ENCODE data around the gene CPA5. TPM values are rescaled to one million over a fixed set of nuclear protein-coding genes. Genes with fewer than 3 reads are reported as not detected.

The CPA5 gene
- total and polyA plus RNA-seq, 2 donors (not counting 3 experiments of a cell fraction or from before 2014, with no cell fraction given), result not detected

GRCh38 chr7:130303127-130303526 is 41.5 kb upstream of the CPA5 start:
- Histone ChIP-seq H3K4me2 (ENCODE audit: insufficient read depth, low read length) (no peak overlapping the region), H3K4me3 (replicated peaks in 1 of 3; ENCODE audit: insufficient read depth in 1 of 3, low read depth in 1 of 3, low read length in 3 of 3) (no peak overlapping the region), H2AFZ (ENCODE audit: low read depth, low read length) (no peak overlapping the region), H3K79me2 (ENCODE audit: control insufficient read depth, insufficient read depth, low read length) (no peaks in the 10 kb centered on the region), H3K27ac (ENCODE audit: insufficient read depth, low read depth, low read length) (no peak overlapping the region), H3K9ac (replicated peaks; ENCODE audit: extremely low read depth, insufficient read depth, low read length) (no peak overlapping the region), H3K27me3 (ENCODE audit: control insufficient read depth in 2 of 2, insufficient read depth in 2 of 2, low read length in 2 of 2) (peaks cover 0 to 3% of the 10 kb centered on the region in 2 experiments), H3K9me3 (replicated peaks; ENCODE audit: control insufficient read depth, insufficient read depth, low read length) (no peaks in the 10 kb centered on the region), H3K36me3 (ENCODE audit: control insufficient read depth in 2 of 2, extremely low read depth in 1 of 2, insufficient read depth in 2 of 2, low read length in 2 of 2) (no peaks in the 10 kb centered on the region), H4K20me1 (replicated peaks; ENCODE audit: control insufficient read depth, extremely low read depth, insufficient read depth, low read length) (no peaks in the 10 kb centered on the region), H3K9me1 (replicated peaks; ENCODE audit: control insufficient read depth, extremely low read depth, insufficient read depth, low read length) (no peaks in the 10 kb centered on the region), H3K4me1 (ENCODE audit: control insufficient read depth, extremely low read depth, insufficient read depth, low read length) (no peaks in the 10 kb centered on the region)
- no peak for TF ChIP-seq JUN (IDR thresholded peaks at IDR 0.05; ENCODE audit: borderline replicate concordance, insufficient read depth, insufficient read length, low read depth)
- TF ChIP-seq POLR2AphosphoS5 (IDR thresholded peaks at IDR 0.05; ENCODE audit: insufficient read depth, low read depth, low read length), result no peak
- TF ChIP-seq CTCF (IDR thresholded peaks at IDR 0.05; ENCODE audit: extremely low read depth in 1 of 2, insufficient read depth in 1 of 2, low read depth in 1 of 2, low read length in 2 of 2), result no peak
- TF ChIP-seq POLR2A (IDR thresholded peaks at IDR 0.05; ENCODE audit: low read depth, low read length), result no peak
- no peak for TF ChIP-seq MAX (IDR thresholded peaks at IDR 0.05; ENCODE audit: insufficient read depth, insufficient read length)
- TF ChIP-seq MYC (IDR thresholded peaks at IDR 0.05; ENCODE audit: low read depth, low read length), result no peak
- TF ChIP-seq FOS (IDR thresholded peaks at IDR 0.05; ENCODE audit: borderline replicate concordance, insufficient read depth, low read length), result no peak
- TF ChIP-seq EZH2 (IDR thresholded peaks at IDR 0.05; ENCODE audit: borderline replicate concordance, low read depth, low read length, severe bottlenecking), result no peak
- no peak for TF ChIP-seq GATA2 (IDR thresholded peaks at IDR 0.05; ENCODE audit: insufficient read depth, insufficient read length, low read depth, low read length)
- intact Hi-C loops (cut with micrococcal nuclease), result no loop called here
- CTCF ChIA-PET, result interaction anchor here (2.2 kb wide), 1 partner anchor 10 kb away, joined by 10 read pairs; the partner anchor contains the start of gene CPA4
- FAIRE-seq (no peak), DNase-seq (ENCODE audit: low read depth, low spot score) (no peak)
- dilution Hi-C loops (cut with MboI; ENCODE audit: extremely low pct_ligation_motif_present, low sequenced_read_pairs), result no loop called here
- BruUV-seq (replicated peaks), result no TSS peak
- POLR2A ChIA-PET, result no interaction called here
